Esophagus (tissue), 2 donors: ENCODE data around the gene EEA1. TPM values are rescaled to one million over a fixed set of nuclear protein-coding genes. Genes with fewer than 3 reads are reported as not detected.
"Not testable (repeated sequence)": the region's sequence is repeated elsewhere in the genome, so short reads cannot be mapped to it uniquely, and the experiment has no call there.

ENCODE experiments used
- H3K27ac ChIP-seq, 2 donors: one replicate each; pipeline ENCODE4 v1.5.1; 2013; ENCODE audit warnings: low read depth in 2 of 2, mild to moderate bottlenecking in 2 of 2, inconsistent platforms in 1 of 2, low read length in 1 of 2, moderate library complexity in 1 of 2
- H3K27me3 ChIP-seq, 2 donors: one replicate each; pipeline ENCODE4 v1.6.1; 2013; ENCODE audit warnings: low read length in 2 of 2, control low read depth in 1 of 2, mild to moderate bottlenecking in 1 of 2; ENCODE audit not compliant: insufficient read depth in 2 of 2, control insufficient read depth in 1 of 2
- H3K36me3 ChIP-seq, 2 donors: one replicate each; pipeline ENCODE4 v1.6.1; 2013; ENCODE audit warnings: low read length in 1 of 2; ENCODE audit not compliant: control insufficient read depth in 2 of 2, insufficient read depth in 2 of 2
- H3K4me1 ChIP-seq, 2 donors: one replicate each; pipeline ENCODE4 v1.6.1; 2013; ENCODE audit warnings: low read length in 1 of 2; ENCODE audit not compliant: control insufficient read depth in 2 of 2, insufficient read depth in 2 of 2
- H3K4me3 ChIP-seq, 2 donors: one replicate each; pipeline ENCODE4 v1.5.1; 2013; ENCODE audit warnings: low read length in 2 of 2, mild to moderate bottlenecking in 2 of 2, low read depth in 1 of 2, moderate library complexity in 1 of 2
- H3K9me3 ChIP-seq, 2 donors: one replicate each; pipeline ENCODE4 v1.6.1; 2013; ENCODE audit warnings: mild to moderate bottlenecking in 2 of 2, low read depth in 1 of 2, low read length in 1 of 2, moderate library complexity in 1 of 2; ENCODE audit not compliant: control insufficient read depth in 2 of 2, insufficient read depth in 1 of 2
- WGBS, 2 donors: extraction: QIAGEN DNeasy Blood & Tissue Kit; methylation state at CpG; one replicate each; pipeline ENCODE4 v1.1.7; 2013; 5-methylcytosine and 5-hydroxymethylcytosine counted together
- polyA plus RNA-seq, 2 donors: library from polyadenylated mRNA; stranded (reverse); fragments of 200-250 nt; gene quantifications; one replicate each; pipeline ENCODE4 v1.2.3, GENCODE V29; 2013
- donor health status: healthy with polysubstance abuse.
- donor health status: Bipolar disorder and iron deficiency.

The EEA1 gene
- polyA plus RNA-seq, 2 donors = 5.6 to 6.3 TPM

DNA sequence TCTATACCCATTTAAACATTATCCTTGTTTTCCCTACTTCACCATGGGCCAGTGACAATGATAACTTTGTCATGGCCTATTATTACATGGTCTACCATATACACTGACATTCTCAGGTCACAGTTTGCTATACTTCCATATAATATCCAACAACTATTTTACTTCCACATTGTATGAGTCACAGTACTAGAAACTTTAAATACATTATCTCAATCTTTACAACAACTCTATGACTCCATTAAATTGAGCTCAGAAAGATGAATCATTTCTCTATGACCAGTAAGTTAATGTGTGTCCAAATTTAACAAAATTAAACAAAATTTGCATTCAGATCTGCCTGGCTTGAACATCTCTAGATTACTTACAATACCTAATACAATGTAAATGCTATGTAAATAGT is 132.4 kb downstream of the EEA1 start:
- H3K36me3 ChIP-seq = no peaks in the 10 kb centered on the region
- no peaks in the 10 kb centered on the region for H3K27me3 ChIP-seq
- H3K4me1 ChIP-seq = no peaks in the 10 kb centered on the region
- H3K4me3 ChIP-seq = no peak overlapping the region
- no peak overlapping the region for H3K27ac ChIP-seq
- H3K9me3 ChIP-seq = no peaks in the 10 kb centered on the region

DNA sequence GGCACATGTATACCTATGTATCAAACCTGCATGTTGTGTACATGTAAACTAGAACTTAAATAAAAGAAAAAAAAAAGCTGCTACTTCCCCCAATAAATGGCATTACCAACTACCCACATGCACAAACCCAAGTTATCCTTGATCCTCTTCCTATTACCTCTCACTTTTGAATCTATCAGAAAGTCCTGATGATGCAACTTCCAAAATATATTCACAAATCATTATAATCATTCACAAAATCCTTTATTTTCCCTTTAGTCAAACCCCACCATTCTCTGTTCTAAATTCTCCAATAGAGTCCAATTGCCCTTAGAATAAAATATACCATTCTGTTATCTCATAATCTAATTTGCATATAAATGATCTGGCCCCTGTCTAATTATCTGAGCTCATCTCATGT is 134.3 kb downstream of the EEA1 start:
- no peaks in the 10 kb centered on the region for H3K36me3 ChIP-seq

GRCh38 chr12:92794356-92794755 is 134.7 kb downstream of the EEA1 start:
- H3K4me3 ChIP-seq, H3K27me3 ChIP-seq, H3K4me1 ChIP-seq, H3K36me3 ChIP-seq, H3K9me3 ChIP-seq, H3K27ac ChIP-seq: not testable (repeated sequence)
- 96 to 98% methylated on average over 5 of the region's 5 CpGs for WGBS, 2 donors

More for the DNA sequence above, 134.3 kb downstream of the EEA1 start:
- Histone ChIP-seq H3K27ac (no peak overlapping the region), H3K9me3 (no peaks in the 10 kb centered on the region), H3K4me1 (no peaks in the 10 kb centered on the region), H3K4me3 (no peak overlapping the region), H3K27me3 (no peaks in the 10 kb centered on the region)

DNA sequence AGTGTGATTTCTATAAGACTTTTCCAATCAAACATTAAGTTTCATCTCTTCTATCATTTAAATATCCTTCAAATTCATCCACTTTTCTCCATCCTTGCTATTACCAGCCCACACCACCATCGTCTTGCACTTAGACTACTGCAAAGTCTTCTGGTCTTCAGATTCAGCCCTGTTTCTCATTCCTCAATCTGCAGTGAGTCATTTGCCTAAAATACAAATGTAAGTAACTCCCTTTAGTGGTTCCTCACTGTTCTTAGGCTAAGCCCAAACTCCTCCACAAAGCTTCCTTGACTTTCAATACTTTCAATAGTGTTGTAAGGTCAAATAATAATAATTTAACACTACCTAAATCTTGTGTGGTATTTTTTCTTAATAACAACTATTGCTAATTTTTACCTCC is 143.1 kb downstream of the EEA1 start:
- Histone ChIP-seq H3K27me3 (no peaks in the 10 kb centered on the region), H3K27ac (no peak overlapping the region), H3K36me3 (peaks cover 2 to 3% of the 10 kb centered on the region in 2 donors), H3K4me1 (no peaks in the 10 kb centered on the region), H3K9me3 (no peaks in the 10 kb centered on the region), H3K4me3 (no peak overlapping the region)
- WGBS, 2 donors = 83 to 90% methylated on average over 1 of the region's 1 CpG

DNA sequence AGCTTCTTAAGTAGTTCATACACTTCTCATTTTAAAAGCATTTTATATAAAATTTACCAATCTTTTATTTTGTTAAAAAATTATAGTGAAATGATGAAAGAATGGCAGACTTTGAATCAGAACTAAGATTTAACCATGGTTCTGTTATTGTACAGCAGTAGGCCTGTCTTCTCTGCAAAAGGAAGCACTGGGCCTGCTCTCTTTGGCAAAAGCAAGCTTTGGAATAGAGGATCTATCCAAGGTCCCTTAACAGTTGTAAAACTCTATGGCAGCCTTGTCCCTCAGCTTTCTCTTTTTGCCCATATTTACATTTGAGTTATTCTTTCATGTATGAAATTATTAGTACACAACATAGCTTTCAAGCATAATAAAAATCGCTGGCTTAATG is 143.5 kb downstream of the EEA1 start:
- Histone ChIP-seq H3K4me3 (no peak overlapping the region), H3K4me1 (no peaks in the 10 kb centered on the region), H3K9me3 (no peaks in the 10 kb centered on the region), H3K27ac (no peak overlapping the region), H3K27me3 (no peaks in the 10 kb centered on the region), H3K36me3 (peaks cover 2 to 3% of the 10 kb centered on the region in 2 donors)
- 90 to 95% methylated on average over 1 of the region's 1 CpG for WGBS, 2 donors

- no peaks in the 10 kb centered on the region for H3K9me3 ChIP-seq
- no peak overlapping the region for H3K4me3 ChIP-seq
- peaks cover 2 to 3% of the 10 kb centered on the region in 2 donors for H3K36me3 ChIP-seq
- no peaks in the 10 kb centered on the region for H3K27me3 ChIP-seq
- no peaks in the 10 kb centered on the region for H3K4me1 ChIP-seq
- no peak overlapping the region for H3K27ac ChIP-seq
- WGBS, 2 donors = 57 to 63% methylated on average over 1 of the region's 1 CpG
Observed at GRCh38 chr12:92784797-92785562, 144.1 kb downstream of the EEA1 start.

GRCh38 chr12:92784356-92784755 is 144.7 kb downstream of the EEA1 start:
- no peaks in the 10 kb centered on the region for H3K27me3 ChIP-seq
- H3K27ac ChIP-seq = no peak overlapping the region
- H3K36me3 ChIP-seq = peaks cover 1 to 2% of the 10 kb centered on the region in 2 donors
- H3K4me1 ChIP-seq = no peaks in the 10 kb centered on the region
- H3K4me3 ChIP-seq = no peak overlapping the region
- H3K9me3 ChIP-seq = no peaks in the 10 kb centered on the region
- 51 to 64% methylated on average over 1 of the region's 1 CpG for WGBS, 2 donors

GRCh38 chr12:92779902-92780301 is 149.2 kb downstream of the EEA1 start:
- WGBS, 2 donors = 68 to 83% methylated on average over 1 of the region's 1 CpG
- Histone ChIP-seq H3K27me3 (no peaks in the 10 kb centered on the region), H3K9me3 (no peaks in the 10 kb centered on the region), H3K27ac (no peak overlapping the region), H3K4me3 (no peak overlapping the region), H3K4me1 (no peaks in the 10 kb centered on the region), H3K36me3 (peaks cover 0 to 2% of the 10 kb centered on the region in 2 donors)

DNA sequence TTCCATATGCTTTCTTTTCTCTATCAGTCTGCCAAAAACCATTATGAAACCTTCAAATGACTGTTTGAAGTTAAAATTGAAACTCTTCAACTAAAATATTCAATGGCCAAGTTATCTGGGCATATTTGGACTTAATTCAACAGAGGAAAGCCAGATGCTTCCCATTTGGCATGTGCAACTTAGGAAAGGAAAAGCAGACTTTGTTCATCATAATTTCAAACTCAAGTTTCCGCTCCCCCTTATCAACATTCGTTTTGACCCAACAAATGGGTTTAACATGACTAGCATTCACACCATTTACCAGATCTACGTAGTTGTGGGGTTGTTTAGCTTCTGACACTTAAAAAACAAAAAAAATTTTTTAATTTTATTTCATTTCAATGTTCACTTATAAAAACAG is 150.6 kb downstream of the EEA1 start:
- WGBS, 2 donors = 79 to 85% methylated on average over 3 of the region's 3 CpGs
- H3K4me3 ChIP-seq = no peak overlapping the region

GRCh38 chr12:92775416-92775815 is 153.7 kb downstream of the EEA1 start:
- Histone ChIP-seq H3K27ac (no peak overlapping the region), H3K36me3 (no peaks in the 10 kb centered on the region), H3K9me3 (no peaks in the 10 kb centered on the region), H3K27me3 (no peaks in the 10 kb centered on the region), H3K4me1 (no peaks in the 10 kb centered on the region), H3K4me3 (no peak overlapping the region)

More for the DNA sequence above, 150.6 kb downstream of the EEA1 start:
- Histone ChIP-seq H3K36me3 (peaks cover 0 to 2% of the 10 kb centered on the region in 2 donors), H3K27me3 (no peaks in the 10 kb centered on the region), H3K4me1 (no peaks in the 10 kb centered on the region), H3K9me3 (no peaks in the 10 kb centered on the region), H3K27ac (no peak overlapping the region)
